Pons (tissue), 1 donor: Measurements from ENCODE around the gene CLCA2.

Experiments used
- DNase-seq: peaks from one replicate; pipeline ENCODE4 v3.0.0-alpha.2; 2016; ENCODE audit warnings: low spot score

Gene CLCA2

GRCh38 chr1:86430376-86430775 is 6.4 kb downstream of the CLCA2 start:
- DNase-seq = no peak

- DNase-seq = no peak
Measured at GRCh38 chr1:86434059-86434458, 10.1 kb downstream of the CLCA2 start.

GRCh38 chr1:86435327-86435726 is 11.4 kb downstream of the CLCA2 start:
- no peak for DNase-seq

GRCh38 chr1:86436041-86436440 is 12.1 kb downstream of the CLCA2 start:
- no peak for DNase-seq

- no peak for DNase-seq
Measured at GRCh38 chr1:86441581-86441980, 17.6 kb downstream of the CLCA2 start.

GRCh38 chr1:86441997-86442396 is 18.0 kb downstream of the CLCA2 start:
- DNase-seq = no peak

- DNase-seq = no peak
Measured at GRCh38 chr1:86445919-86446318, 21.9 kb downstream of the CLCA2 start.

- DNase-seq = peak; percentile 91
Measured at GRCh38 chr1:86447198-86447790, 23.3 kb downstream of the CLCA2 start.

GRCh38 chr1:86448670-86449069 is 24.7 kb downstream of the CLCA2 start:
- peak; percentile 14 for DNase-seq

GRCh38 chr1:86449103-86449502 is 25.1 kb downstream of the CLCA2 start:
- DNase-seq = no peak

- DNase-seq = no peak
Measured at GRCh38 chr1:86450847-86451246, 26.9 kb downstream of the CLCA2 start.

GRCh38 chr1:86453664-86454063 is 29.7 kb downstream of the CLCA2 start:
- DNase-seq = no peak

- DNase-seq = no peak
Measured at GRCh38 chr1:86455073-86455472, 31.1 kb downstream of the CLCA2 start.

- no peak for DNase-seq
Measured at GRCh38 chr1:86460998-86461397, 37.0 kb downstream of the CLCA2 start.

- no peak for DNase-seq
Measured at GRCh38 chr1:86461482-86461881, 37.5 kb downstream of the CLCA2 start.

- DNase-seq = no peak
Measured at GRCh38 chr1:86464819-86465218, 40.8 kb downstream of the CLCA2 start.

- DNase-seq = no peak
Measured at GRCh38 chr1:86466109-86466844, 42.3 kb downstream of the CLCA2 start.

- DNase-seq = no peak
Measured at GRCh38 chr1:86466986-86467385, 43.0 kb downstream of the CLCA2 start.

- DNase-seq = no peak
Measured at GRCh38 chr1:86468501-86468977, 44.6 kb downstream of the CLCA2 start, which contains the start of gene CLCA1. CLCA1 (plus strand) TSS chr1:86468927; CDS start chr1:86468972, 45 bp downstream.

- peak; percentile 51 for DNase-seq
Measured at GRCh38 chr1:86470859-86471258, 46.9 kb downstream of the CLCA2 start.

GRCh38 chr1:86471291-86471690 is 47.3 kb downstream of the CLCA2 start:
- no peak for DNase-seq

- DNase-seq = no peak
Measured at GRCh38 chr1:86472152-86472551, 48.2 kb downstream of the CLCA2 start.

- no peak for DNase-seq
Measured at GRCh38 chr1:86472767-86473166, 48.8 kb downstream of the CLCA2 start.

- no peak for DNase-seq
Measured at GRCh38 chr1:86477256-86477655, 53.3 kb downstream of the CLCA2 start.
